GM12878 (cell line): ENCODE results near the gene ELAVL2.

ENCODE experiments used
- BRCA1 ChIP-seq: IDR thresholded peaks from 2 replicates; pipeline ENCODE4 v1.6.1; 2011; ENCODE audit warnings: low read depth, low read length, improper control_type of control experiment
- CTCF ChIP-seq, 3 experiments: IDR thresholded peaks in 2 of 3; conservative IDR thresholded peaks in 1 of 3; 2 replicates each; pipeline ENCODE4 v1.5.1; 2011; ENCODE audit warnings: low read depth in 3 of 3, low read length in 3 of 3, mild to moderate bottlenecking in 3 of 3, control low read depth in 2 of 3, moderate library complexity in 2 of 3, inconsistent platforms in 1 of 3, mixed read lengths in 1 of 3; ENCODE audit not compliant: control insufficient read depth in 2 of 3, insufficient read depth in 1 of 3; ENCODE audit errors: extremely low read depth in 1 of 3
- EP300 ChIP-seq, 2 experiments: fragments of 150-350 bp in 1 of 2; IDR thresholded peaks; 2 replicates each; pipeline ENCODE4 v1.6.1; 2011 to 2012; ENCODE audit warnings: low read depth in 2 of 2, low read length in 2 of 2, borderline replicate concordance in 1 of 2, improper control_type of control experiment in 1 of 2, inconsistent platforms in 1 of 2; ENCODE audit not compliant: control insufficient read depth in 1 of 2
- NR2C2 ChIP-seq: IDR thresholded peaks from 2 replicates; pipeline ENCODE4 v1.6.1; 2011; ENCODE audit warnings: borderline replicate concordance, low read depth; ENCODE audit not compliant: control insufficient read depth, insufficient read length
- NRF1 ChIP-seq: conservative IDR thresholded peaks from 2 replicates; pipeline ENCODE4 v1.6.1; 2011; ENCODE audit warnings: mild to moderate bottlenecking, low read depth, low read length, improper control_type of control experiment

- TF ChIP-seq NR2C2 = no peak
- TF ChIP-seq EP300 (IDR thresholded peaks at IDR 0.05; ENCODE audit: borderline replicate concordance in 1 of 2, control insufficient read depth in 1 of 2, low read depth in 2 of 2, low read length in 2 of 2) = no peak
- TF ChIP-seq NRF1 = no peak
- TF ChIP-seq CTCF (IDR thresholded peaks at IDR 0.05 in 2 of 3, conservative IDR thresholded peaks at IDR 0.05 in 1 of 3; ENCODE audit: control insufficient read depth in 2 of 3, extremely low read depth in 1 of 3, insufficient read depth in 1 of 3, low read depth in 3 of 3, low read length in 3 of 3) = no peak
- no peak for TF ChIP-seq BRCA1
Measured at GRCh38 chr9:23663125-23663524, 162.9 kb downstream of the ELAVL2 start.
